GM10847 (cell line): Measurements from ENCODE around the gene EDA2R.

Experiments
- POLR2A ChIP-seq: IDR thresholded peaks from 2 replicates; pipeline ENCODE4 v1.6.1; 2011; ENCODE audit not compliant: insufficient read length; ENCODE audit errors: extremely low read depth

Gene EDA2R

GRCh38 chrX:66638591-66639500 lies at the start of gene EDA2R:
EDA2R (minus strand) TSS chrX:66639078; CDS start chrX:66616020, 23,058 bp downstream.
- TF ChIP-seq POLR2A: no peak

GRCh38 chrX:66684196-66684595 lies 45.3 kb upstream of the EDA2R start:
- no peak for TF ChIP-seq POLR2A

- TF ChIP-seq POLR2A: no peak
These were observed 41.6 kb upstream of the EDA2R start for GRCh38 chrX:66680451-66680850.

GRCh38 chrX:66677430-66677829 lies 38.6 kb upstream of the EDA2R start:
- no peak for TF ChIP-seq POLR2A

- TF ChIP-seq POLR2A: no peak
These were observed 38.1 kb upstream of the EDA2R start for GRCh38 chrX:66676990-66677389.

- TF ChIP-seq POLR2A: no peak
These were observed 37.5 kb upstream of the EDA2R start for GRCh38 chrX:66676413-66676812.

- no peak for TF ChIP-seq POLR2A
These were observed 36.7 kb upstream of the EDA2R start for GRCh38 chrX:66675541-66675940.

- no peak for TF ChIP-seq POLR2A
These were observed 35.6 kb upstream of the EDA2R start for GRCh38 chrX:66674506-66674905.

GRCh38 chrX:66672106-66672505 lies 33.2 kb upstream of the EDA2R start:
- no peak for TF ChIP-seq POLR2A

- no peak for TF ChIP-seq POLR2A
These were observed 15.5 kb upstream of the EDA2R start for GRCh38 chrX:66654411-66654810.

- TF ChIP-seq POLR2A: no peak
These were observed 3.5 kb downstream of the EDA2R start for GRCh38 chrX:66635360-66635759.

- TF ChIP-seq POLR2A: no peak
These were observed 4.6 kb downstream of the EDA2R start for GRCh38 chrX:66634272-66634671.

- no peak for TF ChIP-seq POLR2A
These were observed 5.3 kb downstream of the EDA2R start for GRCh38 chrX:66633541-66633940.

GRCh38 chrX:66632981-66633380 lies 5.9 kb downstream of the EDA2R start:
- no peak for TF ChIP-seq POLR2A

GRCh38 chrX:66632473-66632872 lies 6.4 kb downstream of the EDA2R start:
- no peak for TF ChIP-seq POLR2A

- TF ChIP-seq POLR2A: no peak
These were observed 13.4 kb downstream of the EDA2R start for GRCh38 chrX:66625525-66625924.

GRCh38 chrX:66622209-66622608 lies 16.7 kb downstream of the EDA2R start:
- no peak for TF ChIP-seq POLR2A

GRCh38 chrX:66616944-66617343 lies 21.9 kb downstream of the EDA2R start:
- TF ChIP-seq POLR2A: no peak
